Measurements from ENCODE around the gene GPATCH8. TPM values are rescaled to one million over a fixed set of nuclear protein-coding genes. Genes with fewer than 3 reads are reported as not detected.

GPATCH8 gene
- total and polyA plus RNA-seq, 2 donors (not counting 3 experiments of a cell fraction or from before 2014, with no cell fraction given), result 14.6 to 35.3 TPM

GRCh38 chr17:44541884-44542581 is 38.8 kb upstream of the GPATCH8 start:
- no peak overlapping the region for H2AFZ ChIP-seq (ENCODE audit: low read depth, low read length)
- BruUV-seq (replicated peaks), result no TSS peak
- H3K9ac ChIP-seq (replicated peaks; ENCODE audit: extremely low read depth, insufficient read depth, low read length), result no peak overlapping the region
- peaks cover 4 to 12% of the 10 kb centered on the region in 2 experiments for H3K27me3 ChIP-seq (ENCODE audit: control insufficient read depth in 2 of 2, insufficient read depth in 2 of 2, low read length in 2 of 2)
- H4K20me1 ChIP-seq (replicated peaks; ENCODE audit: control insufficient read depth, extremely low read depth, insufficient read depth, low read length), result no peaks in the 10 kb centered on the region
- H3K4me2 ChIP-seq (ENCODE audit: insufficient read depth, low read length), result no peak overlapping the region
- no peaks in the 10 kb centered on the region for H3K9me3 ChIP-seq (replicated peaks; ENCODE audit: control insufficient read depth, insufficient read depth, low read length)
- peaks cover 6% of the 10 kb centered on the region for H3K4me1 ChIP-seq (ENCODE audit: control insufficient read depth, extremely low read depth, insufficient read depth, low read length)
- no peaks in the 10 kb centered on the region for H3K9me1 ChIP-seq (replicated peaks; ENCODE audit: control insufficient read depth, extremely low read depth, insufficient read depth, low read length)
- DNase-seq (ENCODE audit: low read depth, low spot score), result no peak
- no peaks in the 10 kb centered on the region for H3K79me2 ChIP-seq (ENCODE audit: control insufficient read depth, insufficient read depth, low read length)
- ChIA-PET CTCF (interaction anchor here (0.9 kb wide), 1 partner anchor 179 kb away, joined by 3 read pairs; the partner anchor contains the start of gene FAM171A2), POLR2A (no interaction called here)
- no peak overlapping the region for H3K27ac ChIP-seq (ENCODE audit: insufficient read depth, low read depth, low read length)
- intact Hi-C loops (cut with micrococcal nuclease) (no loop called here), dilution Hi-C loops (cut with MboI; ENCODE audit: extremely low pct_ligation_motif_present, low sequenced_read_pairs) (no loop called here)
- TF ChIP-seq POLR2AphosphoS5 (IDR thresholded peaks at IDR 0.05; ENCODE audit: insufficient read depth, low read depth, low read length) (no peak), POLR2A (IDR thresholded peaks at IDR 0.05; ENCODE audit: low read depth, low read length) (no peak), MYC (IDR thresholded peaks at IDR 0.05; ENCODE audit: low read depth, low read length) (no peak), JUN (IDR thresholded peaks at IDR 0.05; ENCODE audit: borderline replicate concordance, insufficient read depth, insufficient read length, low read depth) (no peak), EZH2 (IDR thresholded peaks at IDR 0.05; ENCODE audit: borderline replicate concordance, low read depth, low read length, severe bottlenecking) (no peak), FOS (IDR thresholded peaks at IDR 0.05; ENCODE audit: borderline replicate concordance, insufficient read depth, low read length) (no peak)
- TF ChIP-seq, protein P1, sequence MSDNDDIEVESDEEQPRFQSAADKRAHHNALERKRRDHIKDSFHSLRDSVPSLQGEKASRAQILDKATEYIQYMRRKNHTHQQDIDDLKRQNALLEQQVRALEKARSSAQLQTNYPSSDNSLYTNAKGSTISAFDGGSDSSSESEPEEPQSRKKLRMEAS (IDR thresholded peaks at IDR 0.05; ENCODE audit: insufficient read depth, insufficient read length), result no peak
- TF ChIP-seq, protein P2, sequence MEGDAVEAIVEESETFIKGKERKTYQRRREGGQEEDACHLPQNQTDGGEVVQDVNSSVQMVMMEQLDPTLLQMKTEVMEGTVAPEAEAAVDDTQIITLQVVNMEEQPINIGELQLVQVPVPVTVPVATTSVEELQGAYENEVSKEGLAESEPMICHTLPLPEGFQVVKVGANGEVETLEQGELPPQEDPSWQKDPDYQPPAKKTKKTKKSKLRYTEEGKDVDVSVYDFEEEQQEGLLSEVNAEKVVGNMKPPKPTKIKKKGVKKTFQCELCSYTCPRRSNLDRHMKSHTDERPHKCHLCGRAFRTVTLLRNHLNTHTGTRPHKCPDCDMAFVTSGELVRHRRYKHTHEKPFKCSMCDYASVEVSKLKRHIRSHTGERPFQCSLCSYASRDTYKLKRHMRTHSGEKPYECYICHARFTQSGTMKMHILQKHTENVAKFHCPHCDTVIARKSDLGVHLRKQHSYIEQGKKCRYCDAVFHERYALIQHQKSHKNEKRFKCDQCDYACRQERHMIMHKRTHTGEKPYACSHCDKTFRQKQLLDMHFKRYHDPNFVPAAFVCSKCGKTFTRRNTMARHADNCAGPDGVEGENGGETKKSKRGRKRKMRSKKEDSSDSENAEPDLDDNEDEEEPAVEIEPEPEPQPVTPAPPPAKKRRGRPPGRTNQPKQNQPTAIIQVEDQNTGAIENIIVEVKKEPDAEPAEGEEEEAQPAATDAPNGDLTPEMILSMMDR (IDR thresholded peaks at IDR 0.05; ENCODE audit: extremely low read depth in 1 of 2, insufficient read depth in 1 of 2, low read depth in 1 of 2, low read length in 2 of 2), result no peak
- no peak for FAIRE-seq
- H3K36me3 ChIP-seq (ENCODE audit: control insufficient read depth in 2 of 2, extremely low read depth in 1 of 2, insufficient read depth in 2 of 2, low read length in 2 of 2), result no peaks in the 10 kb centered on the region
- H3K4me3 ChIP-seq (replicated peaks in 1 of 3; ENCODE audit: insufficient read depth in 1 of 3, low read depth in 1 of 3, low read length in 3 of 3), result no peak overlapping the region

All from endothelial cell of umbilical vein (primary cell).